ENCODE measurements around the gene NLGN1.

DNA sequence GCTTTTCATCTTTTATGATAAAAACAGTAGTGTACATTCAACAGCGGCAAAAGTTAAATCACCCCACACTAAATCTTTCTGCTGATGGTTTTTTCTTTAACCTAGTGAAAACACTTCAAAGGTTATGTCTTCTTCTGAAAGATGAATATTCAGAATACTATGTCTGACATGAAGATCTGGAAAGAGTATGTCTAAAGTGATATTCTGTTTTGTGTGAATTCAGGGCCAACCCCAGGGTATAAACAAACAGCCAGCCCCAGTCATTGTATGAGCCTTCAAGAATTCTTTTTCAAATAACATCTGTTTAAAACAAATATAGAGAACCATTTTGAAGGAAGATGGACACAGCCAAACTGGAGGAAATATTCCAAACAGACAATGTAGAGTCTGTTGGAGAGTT lies 880.5 kb downstream of the NLGN1 start:
- TF ChIP-seq, protein P1, sequence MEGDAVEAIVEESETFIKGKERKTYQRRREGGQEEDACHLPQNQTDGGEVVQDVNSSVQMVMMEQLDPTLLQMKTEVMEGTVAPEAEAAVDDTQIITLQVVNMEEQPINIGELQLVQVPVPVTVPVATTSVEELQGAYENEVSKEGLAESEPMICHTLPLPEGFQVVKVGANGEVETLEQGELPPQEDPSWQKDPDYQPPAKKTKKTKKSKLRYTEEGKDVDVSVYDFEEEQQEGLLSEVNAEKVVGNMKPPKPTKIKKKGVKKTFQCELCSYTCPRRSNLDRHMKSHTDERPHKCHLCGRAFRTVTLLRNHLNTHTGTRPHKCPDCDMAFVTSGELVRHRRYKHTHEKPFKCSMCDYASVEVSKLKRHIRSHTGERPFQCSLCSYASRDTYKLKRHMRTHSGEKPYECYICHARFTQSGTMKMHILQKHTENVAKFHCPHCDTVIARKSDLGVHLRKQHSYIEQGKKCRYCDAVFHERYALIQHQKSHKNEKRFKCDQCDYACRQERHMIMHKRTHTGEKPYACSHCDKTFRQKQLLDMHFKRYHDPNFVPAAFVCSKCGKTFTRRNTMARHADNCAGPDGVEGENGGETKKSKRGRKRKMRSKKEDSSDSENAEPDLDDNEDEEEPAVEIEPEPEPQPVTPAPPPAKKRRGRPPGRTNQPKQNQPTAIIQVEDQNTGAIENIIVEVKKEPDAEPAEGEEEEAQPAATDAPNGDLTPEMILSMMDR (IDR thresholded peaks at IDR 0.05): no peak
- TF ChIP-seq ZFX (IDR thresholded peaks at IDR 0.05; ENCODE audit: borderline replicate concordance): no peak
